DMS53 (cell line): Measurements from ENCODE around the gene MEGF6.

Source experiments
- DNase-seq: peaks from one replicate; lab custom pipeline; 2025; lab: John Stamatoyannopoulos, UW

Gene MEGF6

GRCh38 chr1:3608154-3608553, 3.2 kb downstream of the MEGF6 start:
- DNase-seq = no peak

GRCh38 chr1:3607703-3608065, 3.6 kb downstream of the MEGF6 start:
- DNase-seq = no peak

GRCh38 chr1:3606779-3607702, 4.3 kb downstream of the MEGF6 start:
- DNase-seq = no peak

GRCh38 chr1:3604997-3605823, 6.1 kb downstream of the MEGF6 start:
- DNase-seq = no peak

GRCh38 chr1:3604468-3604974, 6.8 kb downstream of the MEGF6 start:
- DNase-seq = no peak

- DNase-seq = no peak
Observed at GRCh38 chr1:3603571-3604467, 7.5 kb downstream of the MEGF6 start.

GRCh38 chr1:3603156-3603555, 8.2 kb downstream of the MEGF6 start:
- DNase-seq = no peak

- no peak for DNase-seq
Observed at GRCh38 chr1:3602375-3602774, 8.9 kb downstream of the MEGF6 start.

- no peak for DNase-seq
Observed at GRCh38 chr1:3601743-3602142, 9.6 kb downstream of the MEGF6 start.

- DNase-seq = no peak
Observed at GRCh38 chr1:3600354-3600753, 11.0 kb downstream of the MEGF6 start.

- DNase-seq = no peak
Observed at GRCh38 chr1:3599816-3600215, 11.5 kb downstream of the MEGF6 start.

GRCh38 chr1:3599286-3599811, 12.0 kb downstream of the MEGF6 start:
- DNase-seq = no peak

- no peak for DNase-seq
Observed at GRCh38 chr1:3598522-3599285, 12.6 kb downstream of the MEGF6 start.

GRCh38 chr1:3598051-3598491, 13.2 kb downstream of the MEGF6 start:
- DNase-seq = peak; percentile 21

- no peak for DNase-seq
Observed at GRCh38 chr1:3597599-3597964, 13.7 kb downstream of the MEGF6 start.

- DNase-seq = no peak
Observed at GRCh38 chr1:3596663-3597598, 14.4 kb downstream of the MEGF6 start.

- no peak for DNase-seq
Observed at GRCh38 chr1:3595949-3596348, 15.4 kb downstream of the MEGF6 start.

GRCh38 chr1:3594706-3595377, 16.5 kb downstream of the MEGF6 start:
- no peak for DNase-seq

- DNase-seq = no peak
Observed at GRCh38 chr1:3593745-3594144, 17.6 kb downstream of the MEGF6 start.
